K562 (cell line): ENCODE data around the gene NAV2. TPM values are rescaled to one million over a fixed set of nuclear protein-coding genes. Genes with fewer than 3 reads are reported as not detected.

ENCODE experiments used
- ATAC-seq: fragments of 200-7000 bp; cut with Tn5 transposase; 3 replicates; pipeline ENCODE4 v1.9.1; 2020; ENCODE audit warnings: moderate library complexity
- BruUV-seq: library from RNA; stranded (reverse); fragments of 400-500 nt; replicated peaks from 2 replicates; lab custom pipeline; 2021; lab: Mats Ljungman, UMichigan
- CTCF ChIA-PET: fragments of 300-600 bp; formaldehyde crosslinking; extraction: SDS; loops from one replicate; lab custom pipeline; 2021; ENCODE audit warnings: low intra/inter-chr PET ratio; lab: Yijun Ruan, JAX
- POLR2A ChIA-PET: fragments of 300-600, 350-650 bp; sonication (Branson Sonifier 250); formaldehyde crosslinking; extraction: SDS; loops from one replicate; lab custom pipeline; 2021; ENCODE audit warnings: antibody characterized with exemption, inconsistent platforms; lab: Yijun Ruan, JAX
- DNase-seq, 4 experiments: peaks; one replicate each; pipeline versions ENCODE4 v3.0.0 to v3.0.0-alpha.2; 2011 to 2018; ENCODE audit warnings: low spot score in 3 of 4, mixed read lengths in 3 of 4; ENCODE audit errors: extremely low read depth in 1 of 4
- FAIRE-seq: peaks from 2 replicates; lab custom pipeline; 2011; peaks lifted over from hg19 to GRCh38; lab: Jason Lieb, UNC
- H2AFZ ChIP-seq: 2 replicates; pipeline ENCODE4 v1.6.0; 2011; ENCODE audit warnings: low read depth, low read length, control low read depth, inconsistent platforms
- H3K27ac ChIP-seq: fragments of 200-600 bp; 3 replicates; pipeline ENCODE4 v1.8.0; 2011; ENCODE audit warnings: low read depth, mild to moderate bottlenecking, control low read depth, inconsistent platforms, low read length, moderate library complexity, mixed read lengths; ENCODE audit errors: extremely low read depth
- H3K27me3 ChIP-seq, 2 experiments: fragments of 300-600 bp in 1 of 2; 2 replicates in 1 of 2; 3 replicates in 1 of 2; pipeline versions ENCODE4 v1.6.0 to v1.8.0; 2011; ENCODE audit warnings: inconsistent platforms in 2 of 2, low read length in 2 of 2, mild to moderate bottlenecking in 1 of 2, mixed read lengths in 1 of 2, moderate library complexity in 1 of 2; ENCODE audit not compliant: control insufficient read depth in 2 of 2, insufficient read depth in 2 of 2
- H3K36me3 ChIP-seq: fragments of 300-600 bp; 3 replicates; pipeline ENCODE4 v1.8.0; 2011; ENCODE audit warnings: mild to moderate bottlenecking, low read length, inconsistent platforms; ENCODE audit not compliant: control insufficient read depth, insufficient read depth
- H3K4me1 ChIP-seq, 2 experiments: fragments of 200-600 bp in 1 of 2; replicated peaks in 1 of 2; 2 replicates in 1 of 2; 3 replicates in 1 of 2; pipeline versions ENCODE4 v1.5.1 to v1.8.0; 2011; ENCODE audit warnings: inconsistent platforms in 2 of 2, low read length in 2 of 2, mild to moderate bottlenecking in 1 of 2, mixed read lengths in 1 of 2, moderate library complexity in 1 of 2; ENCODE audit not compliant: control insufficient read depth in 2 of 2, insufficient read depth in 2 of 2
- H3K4me2 ChIP-seq: 2 replicates; pipeline ENCODE4 v1.6.1; 2011; ENCODE audit warnings: low read length, control low read depth, inconsistent platforms, mixed read lengths; ENCODE audit not compliant: insufficient read depth
- H3K4me3 ChIP-seq: fragments of 200-600 bp; sonication (generic), shearing (Covaris generic); 2 replicates; pipeline ENCODE4 v1.5.1; 2016; ENCODE audit warnings: control low read depth, inconsistent platforms
- H3K79me2 ChIP-seq: fragments of 200-600 bp; 3 replicates; pipeline ENCODE4 v1.8.0; 2011; ENCODE audit warnings: low read length, inconsistent platforms; ENCODE audit not compliant: control insufficient read depth, insufficient read depth
- H3K9ac ChIP-seq, 2 experiments: 2 replicates each; pipeline versions ENCODE4 v1.6.0 to v1.6.1; 2011; ENCODE audit warnings: low read depth in 2 of 2, low read length in 2 of 2, control low read depth in 1 of 2, inconsistent platforms in 1 of 2, mild to moderate bottlenecking in 1 of 2, mixed read lengths in 1 of 2; ENCODE audit not compliant: insufficient read depth in 1 of 2
- H3K9me1 ChIP-seq: one replicate; pipeline ENCODE4 v1.6.0; 2011; ENCODE audit warnings: inconsistent platforms, mild to moderate bottlenecking, low read length, moderate library complexity; ENCODE audit not compliant: control insufficient read depth, insufficient read depth
- H3K9me3 ChIP-seq: replicated peaks from 2 replicates; pipeline ENCODE4 v1.5.1; 2011; ENCODE audit warnings: low read depth, low read length, inconsistent platforms; ENCODE audit not compliant: control insufficient read depth, insufficient read depth
- H4K20me1 ChIP-seq: replicated peaks from 2 replicates; pipeline ENCODE4 v1.6.1; 2011; ENCODE audit warnings: low read length, inconsistent platforms, mixed read lengths; ENCODE audit not compliant: control insufficient read depth, insufficient read depth
- BCOR ChIP-seq: fragments of 450-650 bp; IDR thresholded peaks from 2 replicates; pipeline ENCODE4 v1.6.1; 2016
- GTF3C2 ChIP-seq: IDR thresholded peaks from 3 replicates; pipeline ENCODE4 v1.6.1; 2011; ENCODE audit warnings: borderline replicate concordance, mild to moderate bottlenecking, moderate library complexity; ENCODE audit not compliant: insufficient read length; ENCODE audit errors: extremely low read depth
- HDAC8 ChIP-seq: fragments of 450-650 bp; IDR thresholded peaks from 2 replicates; pipeline ENCODE4 v1.6.1; 2016; ENCODE audit warnings: mild to moderate bottlenecking, missing genetic modification characterization, moderate library complexity, missing compliant biosample characterization
- HMG20A ChIP-seq: fragments of 450-650 bp; formaldehyde crosslinking; conservative IDR thresholded peaks from 2 replicates; pipeline ENCODE4 v1.4.0; 2020; ENCODE audit warnings: mild to moderate bottlenecking, mixed read lengths
- HMGXB4 ChIP-seq: sonication (generic); formaldehyde crosslinking; IDR thresholded peaks from 2 replicates; pipeline ENCODE4 v1.8.1; 2023; ENCODE audit warnings: mild to moderate bottlenecking, missing genetic modification reagents
- LARP7 ChIP-seq: fragments of 450-650 bp; IDR thresholded peaks from 2 replicates; pipeline ENCODE4 v1.6.1; 2016
- MBD2 ChIP-seq: sonication (generic); IDR thresholded peaks from 2 replicates; pipeline ENCODE4 v1.6.1; 2016; ENCODE audit warnings: low read depth, borderline replicate concordance
- NCOA6 ChIP-seq: fragments of 450-650 bp; IDR thresholded peaks from 2 replicates; pipeline ENCODE4 v1.6.1; 2017; ENCODE audit warnings: mild to moderate bottlenecking
- NFXL1 ChIP-seq: fragments of 450-650 bp; formaldehyde crosslinking; IDR thresholded peaks from 2 replicates; pipeline ENCODE4 v1.4.0; 2021; ENCODE audit warnings: mild to moderate bottlenecking
- NONO ChIP-seq, 2 experiments: fragments of 200-400 bp in 1 of 2; fragments of 450-650 bp in 1 of 2; formaldehyde crosslinking in 1 of 2; IDR thresholded peaks; 2 replicates each; pipeline ENCODE4 v1.6.1; 2017; ENCODE audit warnings: low read depth in 2 of 2, mild to moderate bottlenecking in 2 of 2, moderate library complexity in 2 of 2, low read length in 1 of 2
- SIX5 ChIP-seq, 2 experiments: IDR thresholded peaks; 2 replicates each; pipeline ENCODE4 v1.6.1; 2011; ENCODE audit warnings: low read length in 2 of 2, borderline replicate concordance in 1 of 2, low read depth in 1 of 2, mild to moderate bottlenecking in 1 of 2, moderate library complexity in 1 of 2; ENCODE audit not compliant: insufficient read depth in 1 of 2
- SLC30A9 ChIP-seq: fragments of 250-450 bp; sonication (Bioruptor Pico); IDR thresholded peaks from 2 replicates; pipeline ENCODE4 v1.8.0; 2022; ENCODE audit warnings: mild to moderate bottlenecking, moderate library complexity
- TEAD2 ChIP-seq: fragments of 450-650 bp; IDR thresholded peaks from 2 replicates; pipeline ENCODE4 v1.6.1; 2016; ENCODE audit warnings: missing genetic modification characterization, control low read depth, missing compliant biosample characterization
- TRIM24 ChIP-seq, 2 experiments: fragments of 450-650 bp; IDR thresholded peaks; 2 replicates each; pipeline ENCODE4 v1.6.1; 2016
- ZBED1 ChIP-seq: IDR thresholded peaks from 2 replicates; pipeline ENCODE4 v1.6.1; 2014
- ZBTB12 ChIP-seq: fragments of 250-450 bp; sonication (Bioruptor Pico); IDR thresholded peaks from 2 replicates; pipeline ENCODE4 v1.4.0; 2020
- ZBTB17 ChIP-seq: fragments of 450-650 bp; formaldehyde crosslinking; IDR thresholded peaks from 2 replicates; pipeline ENCODE4 v1.4.0; 2020; ENCODE audit warnings: mild to moderate bottlenecking
- ZC3H4 ChIP-seq: sonication (generic); formaldehyde crosslinking; IDR thresholded peaks from 2 replicates; pipeline ENCODE4 v1.9.0; 2021; ENCODE audit warnings: missing genetic modification reagents, borderline replicate concordance
- ZNF76 ChIP-seq: fragments of 250-450 bp; sonication (Bioruptor Pico); IDR thresholded peaks from 2 replicates; pipeline ENCODE4 v1.4.0; 2020; ENCODE audit warnings: mild to moderate bottlenecking, moderate library complexity, borderline replicate concordance
- WGBS: fragments of 100-300 bp; shearing (Covaris generic); methylation state at CpG from one replicate; pipeline ENCODE4 v1.1.6; 2016; ENCODE audit warnings: low coverage, mixed read lengths; ENCODE audit not compliant: insufficient coverage; ENCODE audit errors: missing lambda C conversion rate; 5-methylcytosine and 5-hydroxymethylcytosine counted together
- in situ Hi-C: fragments of 300-500 bp; cut with MboI; formaldehyde crosslinking; loops from 4 replicates; pipeline ENCODE4 v1.15.0; 2018; ENCODE audit warnings: inconsistent platforms, mixed read lengths
- intact Hi-C: fragments of 100-400 bp; cut with micrococcal nuclease; formaldehyde crosslinking; loops from 2 replicates; pipeline ENCODE4 v1.14.2; 2022
- polyA plus RNA-seq, 8 experiments: library from polyadenylated mRNA; depleted of rRNA in 4 of 8; stranded (reverse) in 5 of 8; unstranded in 3 of 8; fragments of >200 nt; fragmentation: Nextera tagmentation in 2 of 8; fragmentation: Illumina TruSeq in 1 of 8; extraction: Ambion mirVana in 2 of 8; extraction: Trizol in 1 of 8; gene quantifications; 2 replicates each; pipeline versions ENCODE4 v1.2.1 to v1.2.3, GENCODE V29; 2011 to 2014; ENCODE audit warnings: inconsistent platforms in 1 of 8, missing spikeins in 1 of 8
- total RNA-seq, 7 experiments: library from RNA; depleted of rRNA in 6 of 7; stranded (reverse); fragments of >200 nt in 6 of 7; fragmentation: Illumina TruSeq in 2 of 7; extraction: Trizol in 2 of 7; gene quantifications; 2 replicates each; pipeline versions ENCODE4 v1.2.1 to v1.2.3, GENCODE V29; 2011 to 2021; ENCODE audit warnings: low replicate concordance in 1 of 7

Gene NAV2
- total and polyA plus RNA-seq, 9 of the 15 experiments (the other 6 are each of a cell fraction or from before 2014, with no cell fraction given), result 0.03 to 0.35 (median 0.05) TPM

- TF ChIP-seq GTF3C2, result no peak
- no peak for TF ChIP-seq ZBTB17 (CRISPR knock-in tag)
- TF ChIP-seq ZBED1, result no peak
- no peak for TF ChIP-seq BCOR
- TF ChIP-seq MBD2, result no peak
- TF ChIP-seq NCOA6, result no peak
- no peak for TF ChIP-seq SLC30A9
Measured at GRCh38 chr11:19853920-19854319, 141.3 kb downstream of the NAV2 start (continued).

- no TSS peak for BruUV-seq
- ATAC-seq (no peak), DNase-seq (no peak), FAIRE-seq (no peak)
- no peak overlapping the region for H3K4me3 ChIP-seq
- H3K36me3 ChIP-seq, result no peaks in the 10 kb centered on the region
- in situ Hi-C loops, result no loop called here
- no peaks in the 10 kb centered on the region for H4K20me1 ChIP-seq
- ChIA-PET POLR2A (no interaction called here), CTCF (no interaction called here)
- H3K9ac ChIP-seq, result no peak overlapping the region
- H3K9me1 ChIP-seq, result no peaks in the 10 kb centered on the region
- H3K4me2 ChIP-seq, result no peak overlapping the region
- 0% methylated on average over 5 of the region's 5 CpGs for WGBS
- no peaks in the 10 kb centered on the region for H3K79me2 ChIP-seq
- H2AFZ ChIP-seq, result no peak overlapping the region
- no peaks in the 10 kb centered on the region for H3K9me3 ChIP-seq
- H3K27ac ChIP-seq, result no peak overlapping the region
- no peaks in the 10 kb centered on the region for H3K4me1 ChIP-seq
- intact Hi-C loops, result no loop called here
- peaks cover 0 to 5% of the 10 kb centered on the region in 2 experiments; a peak in 2 of 5 replicates for H3K27me3 ChIP-seq
- TF ChIP-seq HMGXB4 (CRISPR knock-in tag) (no peak), LARP7 (no peak), HMG20A (CRISPR knock-in tag) (no peak), ZC3H4 (CRISPR knock-in tag) (no peak), TRIM24 (IDR thresholded peaks at IDR 0.05) (no peak), HDAC8 (tag) (no peak), SIX5 (IDR thresholded peaks at IDR 0.05; ENCODE audit: borderline replicate concordance in 1 of 2, insufficient read depth in 1 of 2, low read depth in 1 of 2, low read length in 2 of 2) (no peak), NONO (IDR thresholded peaks at IDR 0.05; ENCODE audit: low read depth in 2 of 2, low read length in 1 of 2) (no peak), ZBTB12 (CRISPR knock-in tag) (no peak), NFXL1 (CRISPR knock-in tag) (no peak), ZNF76 (CRISPR knock-in tag) (no peak), TEAD2 (tag) (no peak)
Measured at GRCh38 chr11:19861171-19861570, 148.5 kb downstream of the NAV2 start.
